Measurements from ENCODE around the gene TXNL4A.
A peak's percentile ranks its signal among the peaks of the same experiment; 100 is the strongest.

The TXNL4A gene

DNA sequence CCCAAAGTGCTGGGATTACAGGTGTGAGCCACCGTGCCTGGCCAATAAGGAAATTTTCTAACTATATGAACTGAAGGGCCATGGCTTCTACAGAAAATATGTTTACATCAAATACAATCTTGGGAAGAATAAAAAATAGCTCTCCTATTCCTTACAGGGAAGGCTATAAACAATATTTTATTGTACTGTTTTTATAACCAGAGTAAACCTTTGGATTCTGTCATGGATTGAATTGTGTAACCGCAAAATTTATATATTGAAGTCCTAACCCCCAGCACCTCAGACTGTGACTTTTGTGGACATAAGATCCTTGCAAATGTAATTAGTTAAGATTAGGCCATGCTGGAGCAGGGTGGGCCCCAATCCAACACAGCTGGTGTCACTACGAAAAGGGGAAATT, 15.6 kb downstream of the TXNL4A start:
- no peak for DNase-seq (ENCODE audit: low read depth)
- H3K4me3 ChIP-seq (ENCODE audit: low read depth, low read length), result no peak overlapping the region
- TF ChIP-seq, protein P1, sequence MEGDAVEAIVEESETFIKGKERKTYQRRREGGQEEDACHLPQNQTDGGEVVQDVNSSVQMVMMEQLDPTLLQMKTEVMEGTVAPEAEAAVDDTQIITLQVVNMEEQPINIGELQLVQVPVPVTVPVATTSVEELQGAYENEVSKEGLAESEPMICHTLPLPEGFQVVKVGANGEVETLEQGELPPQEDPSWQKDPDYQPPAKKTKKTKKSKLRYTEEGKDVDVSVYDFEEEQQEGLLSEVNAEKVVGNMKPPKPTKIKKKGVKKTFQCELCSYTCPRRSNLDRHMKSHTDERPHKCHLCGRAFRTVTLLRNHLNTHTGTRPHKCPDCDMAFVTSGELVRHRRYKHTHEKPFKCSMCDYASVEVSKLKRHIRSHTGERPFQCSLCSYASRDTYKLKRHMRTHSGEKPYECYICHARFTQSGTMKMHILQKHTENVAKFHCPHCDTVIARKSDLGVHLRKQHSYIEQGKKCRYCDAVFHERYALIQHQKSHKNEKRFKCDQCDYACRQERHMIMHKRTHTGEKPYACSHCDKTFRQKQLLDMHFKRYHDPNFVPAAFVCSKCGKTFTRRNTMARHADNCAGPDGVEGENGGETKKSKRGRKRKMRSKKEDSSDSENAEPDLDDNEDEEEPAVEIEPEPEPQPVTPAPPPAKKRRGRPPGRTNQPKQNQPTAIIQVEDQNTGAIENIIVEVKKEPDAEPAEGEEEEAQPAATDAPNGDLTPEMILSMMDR (IDR thresholded peaks at IDR 0.05; ENCODE audit: low read depth, low read length, missing control alignments), result no peak

DNA sequence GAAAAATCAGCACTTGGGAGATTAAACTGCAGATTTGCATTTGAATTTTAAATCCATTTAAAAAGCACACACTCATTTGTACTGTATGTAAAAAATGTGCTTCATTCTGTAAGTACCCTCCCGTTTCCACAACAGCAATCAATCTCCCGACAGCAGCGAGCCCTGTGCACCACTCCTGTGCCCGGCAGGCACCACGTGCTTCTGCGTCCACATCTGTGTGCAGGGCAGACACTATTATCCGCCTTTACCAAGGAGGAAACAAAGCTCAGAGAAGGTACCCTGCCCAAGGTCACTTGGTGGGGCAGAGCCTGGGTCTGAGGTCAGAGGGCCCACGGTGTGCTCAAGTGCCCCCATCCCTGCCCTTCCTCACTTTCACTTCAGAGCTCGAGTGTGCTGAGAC, 16.4 kb downstream of the TXNL4A start:
- H3K4me3 ChIP-seq (ENCODE audit: low read depth, low read length), result no peak overlapping the region
- TF ChIP-seq, protein P1 (IDR thresholded peaks at IDR 0.05; ENCODE audit: low read depth, low read length, missing control alignments), result no peak
- DNase-seq (ENCODE audit: low read depth), result no peak

DNA sequence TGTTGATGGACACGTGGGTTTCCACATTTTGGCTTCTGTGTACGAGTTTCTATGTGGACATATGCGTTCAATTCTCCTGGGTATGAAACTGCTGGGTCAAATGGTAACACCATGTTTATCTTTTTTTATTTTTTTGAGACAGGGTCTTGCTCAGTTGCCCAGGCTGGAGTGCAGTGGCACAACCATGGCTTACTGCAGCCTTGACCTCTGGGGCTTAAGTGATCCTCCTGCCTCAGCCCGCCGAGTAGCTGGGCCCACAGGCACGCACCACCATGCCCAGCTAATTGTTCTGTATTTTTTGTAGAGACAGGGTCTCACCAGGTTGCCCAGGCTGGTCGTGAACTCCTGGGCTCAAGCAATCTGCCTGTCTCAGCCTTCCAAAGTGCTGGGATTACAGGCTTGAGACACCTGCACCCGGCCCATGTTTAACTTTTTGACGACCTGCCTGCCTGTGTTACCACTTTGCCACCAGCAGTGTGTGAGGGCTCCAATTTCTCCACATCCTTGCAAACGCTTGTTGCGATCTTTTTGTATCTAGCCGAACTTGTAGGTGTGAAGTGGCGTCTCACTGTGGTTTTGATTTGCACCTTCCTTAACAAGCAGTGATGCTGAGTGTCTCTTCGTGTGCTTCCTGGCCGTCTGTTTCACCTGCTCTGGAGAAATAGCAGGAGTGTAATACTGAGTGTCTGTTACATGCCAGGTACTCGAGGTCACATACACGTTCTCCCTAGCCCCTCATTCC, 17.0 kb downstream of the TXNL4A start:
- DNase-seq (ENCODE audit: low read depth), result no peak
- no peak overlapping the region for H3K4me3 ChIP-seq (ENCODE audit: low read depth, low read length)
- TF ChIP-seq, protein P1 (IDR thresholded peaks at IDR 0.05; ENCODE audit: low read depth, low read length, missing control alignments), result no peak

DNA sequence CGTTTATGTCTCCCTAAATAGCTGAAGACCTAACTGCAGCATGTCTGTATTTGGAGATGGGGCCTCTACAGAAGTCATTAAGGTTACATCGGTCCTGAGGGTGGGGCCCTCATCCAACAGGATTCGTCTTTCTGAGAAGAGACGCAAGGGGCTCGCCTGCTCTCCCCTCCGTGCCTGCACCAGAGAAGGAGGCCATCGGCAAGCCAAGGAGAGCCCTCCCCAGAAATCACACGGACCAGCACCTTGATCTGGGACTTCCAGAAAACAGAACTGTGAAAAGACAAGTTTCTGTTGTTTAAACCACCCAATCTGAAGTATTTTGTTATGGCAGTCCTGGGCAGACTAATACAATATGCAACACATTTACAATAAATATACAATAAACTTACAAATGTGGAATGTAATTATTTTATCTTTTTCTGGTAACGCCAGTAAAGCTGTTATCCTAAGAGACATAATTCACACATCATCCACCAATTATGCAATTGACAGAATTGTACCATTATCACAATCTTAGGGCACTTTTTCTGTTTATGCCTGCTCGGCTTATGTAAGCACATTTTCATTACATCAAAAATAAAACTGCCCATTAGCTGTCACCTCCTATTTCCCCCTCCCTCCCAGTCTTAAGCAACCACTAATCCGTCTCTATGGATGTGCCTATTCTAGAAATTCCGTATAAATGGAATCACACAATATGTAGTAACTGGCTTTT, 17.8 kb downstream of the TXNL4A start:
- no peak overlapping the region for H3K4me3 ChIP-seq (ENCODE audit: low read depth, low read length)
- DNase-seq (ENCODE audit: low read depth), result no peak
- TF ChIP-seq, protein P1 (IDR thresholded peaks at IDR 0.05; ENCODE audit: low read depth, low read length, missing control alignments), result no peak

DNA sequence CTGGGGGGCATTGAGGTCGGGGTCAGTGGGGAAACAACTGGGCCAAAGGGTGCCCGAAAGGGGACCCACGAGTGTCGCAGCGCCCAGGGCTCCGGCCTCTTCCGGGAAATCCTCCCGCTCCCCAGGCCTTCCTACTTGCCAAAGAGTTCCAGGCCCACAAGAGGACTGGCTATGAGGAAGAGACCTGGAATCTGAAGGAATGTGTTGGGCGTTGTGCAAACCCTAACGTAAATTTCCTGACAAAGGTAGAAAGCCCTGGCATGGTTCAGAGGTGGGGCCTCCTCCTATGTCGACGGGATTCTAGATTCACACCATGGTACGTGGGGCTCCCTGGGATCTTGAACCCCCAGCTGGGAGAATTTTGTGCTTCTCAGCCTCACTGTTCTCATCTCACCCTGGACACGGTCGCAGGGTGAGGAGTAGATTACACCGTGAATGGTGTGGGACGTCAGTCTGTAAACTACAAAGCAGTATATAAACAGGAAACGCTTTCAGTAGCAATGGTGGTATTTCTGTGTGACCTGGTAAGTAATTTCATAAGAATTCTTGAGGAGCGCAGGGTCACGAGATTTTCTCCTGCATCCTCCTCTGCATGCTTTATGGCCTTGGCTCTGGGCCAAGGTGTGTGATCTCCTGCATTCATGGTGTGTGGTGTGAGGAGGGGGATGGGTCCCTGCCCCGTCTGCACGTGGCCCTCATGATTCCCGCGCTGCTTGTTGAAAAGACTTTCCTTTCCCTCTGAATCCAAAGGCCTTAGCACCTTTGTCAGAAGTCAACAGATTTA, 23.1 kb downstream of the TXNL4A start:
- DNase-seq (ENCODE audit: low read depth), result no peak
- TF ChIP-seq, protein P1 (IDR thresholded peaks at IDR 0.05; ENCODE audit: low read depth, low read length, missing control alignments), result no peak
- peak overlapping the region; percentile 65 for H3K4me3 ChIP-seq (ENCODE audit: low read depth, low read length)

DNA sequence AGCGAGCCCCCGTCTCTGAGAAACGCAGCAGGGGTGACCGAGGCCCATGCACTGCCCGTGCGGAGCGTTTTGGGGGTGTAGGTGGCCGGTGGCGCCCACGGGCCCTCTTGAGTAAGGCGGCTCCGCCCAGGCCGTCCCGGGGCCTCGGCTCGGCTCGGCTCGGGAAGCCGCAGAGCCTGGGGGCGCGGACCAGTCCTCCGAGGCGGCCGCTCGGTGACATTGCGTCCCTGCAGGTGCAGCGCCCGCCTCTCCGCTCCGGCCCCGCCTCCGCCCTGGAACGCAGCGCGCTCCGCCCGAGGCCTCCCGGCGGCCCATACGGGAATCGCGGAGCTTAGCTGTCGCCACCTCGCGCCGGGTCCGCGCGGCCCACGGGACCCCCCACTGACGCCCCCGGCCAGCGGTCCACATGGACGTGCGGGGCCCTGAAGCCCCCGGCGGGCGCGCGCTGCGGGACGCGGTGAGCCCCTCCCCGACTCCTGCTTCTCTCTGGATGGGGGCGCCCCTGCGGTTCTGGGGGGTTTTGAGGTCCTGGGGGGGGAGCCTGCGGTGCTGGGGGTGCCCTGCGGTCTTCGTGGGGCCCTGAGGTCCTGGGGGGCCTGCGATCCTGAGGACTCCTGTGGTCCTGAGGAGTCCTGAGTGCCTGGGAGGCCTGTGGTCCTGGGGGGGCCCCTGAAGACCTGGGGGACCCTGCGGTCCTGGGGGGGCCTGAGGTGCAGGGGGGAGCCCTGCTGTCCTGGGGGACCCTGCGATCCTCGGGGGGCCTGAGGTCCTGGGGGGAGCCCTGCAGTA, 23.8 kb downstream of the TXNL4A start, which contains the start of gene HSBP1L1:
HSBP1L1 (plus strand) TSS at position 314 of the 789 bp plus-strand sequence; CDS start at position 407, 93 bp downstream.
- H3K4me3 ChIP-seq (ENCODE audit: low read depth, low read length), result peak within 1 kb of the TSS; percentile 65
- TF ChIP-seq, protein P1 (IDR thresholded peaks at IDR 0.05; ENCODE audit: low read depth, low read length, missing control alignments), result peak; percentile 24
- DNase-seq (ENCODE audit: low read depth), result no peak
